ENCODE measurements around the gene BRD3. TPM values are rescaled to one million over a fixed set of nuclear protein-coding genes. Genes with fewer than 3 reads are reported as not detected.

BRD3 gene
- total RNA-seq, 1 donor from 2014 or later = 32.0 TPM

DNA sequence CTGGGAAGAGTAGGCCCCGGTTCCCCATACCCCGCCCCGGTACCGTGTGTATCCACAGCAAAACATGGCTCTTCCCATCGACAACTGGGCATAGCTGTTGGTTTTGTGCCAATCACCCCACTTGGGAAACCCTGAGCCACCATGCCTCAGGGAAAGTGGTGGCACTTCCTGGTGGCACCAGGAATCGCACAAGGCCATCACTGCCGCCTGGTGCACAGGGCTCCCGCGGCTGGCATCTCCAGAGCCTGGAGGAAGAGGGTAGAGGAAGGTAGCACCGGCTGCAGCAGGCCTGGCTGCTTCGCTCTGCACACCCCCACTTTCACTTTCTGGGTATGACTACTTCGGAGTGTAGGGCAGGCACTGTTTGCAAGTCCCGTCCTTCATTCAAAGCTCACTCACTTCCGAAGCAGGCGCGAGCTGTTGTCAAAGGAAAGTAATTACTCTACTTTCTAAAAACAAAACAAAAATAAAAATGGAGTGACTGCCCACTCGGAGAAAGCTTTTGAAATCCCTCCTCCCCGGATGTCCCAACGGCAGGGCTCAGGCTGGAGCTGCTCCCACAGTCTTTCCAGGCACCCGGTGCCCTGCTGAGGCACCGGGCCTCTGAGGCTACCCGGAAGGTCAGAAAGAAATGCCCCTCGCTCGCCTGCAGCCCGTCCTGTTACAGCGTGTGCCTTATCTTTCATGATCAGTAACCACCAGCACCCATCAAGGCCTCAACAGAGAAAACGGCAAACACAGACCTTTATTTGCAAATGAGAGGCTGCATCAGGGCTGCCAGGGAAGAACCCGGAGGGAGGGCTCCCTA, 2.0 kb downstream of the BRD3 start:
- H3K4me1 ChIP-seq = peaks cover 10 to 23% of the 10 kb centered on the region in 2 donors
- DNase-seq (ENCODE audit: low spot score in 2 of 2) = peak in 1 of 2 donors; percentile 66
- intact Hi-C loops (cut with DNase I) = no loop called here

DNA sequence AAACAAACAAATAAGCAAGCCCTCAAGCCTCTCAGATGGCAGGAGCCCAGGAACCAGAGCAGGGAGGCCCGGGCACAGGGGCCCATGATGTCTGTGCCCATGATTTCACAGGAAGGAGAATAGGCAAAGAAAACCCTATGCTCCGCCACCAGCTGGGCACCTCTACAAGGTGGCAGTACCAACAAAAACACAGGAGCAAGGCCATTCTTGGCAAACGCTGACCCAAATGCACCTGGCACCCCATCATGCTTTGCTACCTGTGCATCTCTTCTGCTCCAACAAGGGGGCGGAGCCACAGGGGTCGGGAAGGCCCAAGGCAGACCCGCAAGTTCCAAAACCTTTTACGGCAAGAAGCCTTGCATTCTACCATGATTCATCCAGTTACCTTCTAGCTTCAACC, 3.1 kb downstream of the BRD3 start:
- no peak for TF ChIP-seq CTCF (IDR thresholded peaks at IDR 0.05)
- H3K36me3 ChIP-seq = no peaks in the 10 kb centered on the region
- H3K27me3 ChIP-seq = no peaks in the 10 kb centered on the region
- H3K27ac ChIP-seq = no peak overlapping the region
- H3K4me3 ChIP-seq = no peak overlapping the region
- peak in 1 of 2 donors; percentile 49 for DNase-seq (ENCODE audit: low spot score in 2 of 2)
- H3K4me1 ChIP-seq = peaks cover 10 to 26% of the 10 kb centered on the region in 2 donors
- H3K9me3 ChIP-seq = no peaks in the 10 kb centered on the region
- intact Hi-C loops (cut with DNase I) = no loop called here

More for the DNA sequence above, 2.0 kb downstream of the BRD3 start:
- Histone ChIP-seq H3K27me3 (no peaks in the 10 kb centered on the region), H3K36me3 (no peaks in the 10 kb centered on the region), H3K4me3 (peak overlapping the region; percentile 69 to 98), H3K27ac (peak overlapping the region; percentile 38 to 76), H3K9me3 (no peaks in the 10 kb centered on the region)
- no peak for TF ChIP-seq CTCF (IDR thresholded peaks at IDR 0.05)

DNA sequence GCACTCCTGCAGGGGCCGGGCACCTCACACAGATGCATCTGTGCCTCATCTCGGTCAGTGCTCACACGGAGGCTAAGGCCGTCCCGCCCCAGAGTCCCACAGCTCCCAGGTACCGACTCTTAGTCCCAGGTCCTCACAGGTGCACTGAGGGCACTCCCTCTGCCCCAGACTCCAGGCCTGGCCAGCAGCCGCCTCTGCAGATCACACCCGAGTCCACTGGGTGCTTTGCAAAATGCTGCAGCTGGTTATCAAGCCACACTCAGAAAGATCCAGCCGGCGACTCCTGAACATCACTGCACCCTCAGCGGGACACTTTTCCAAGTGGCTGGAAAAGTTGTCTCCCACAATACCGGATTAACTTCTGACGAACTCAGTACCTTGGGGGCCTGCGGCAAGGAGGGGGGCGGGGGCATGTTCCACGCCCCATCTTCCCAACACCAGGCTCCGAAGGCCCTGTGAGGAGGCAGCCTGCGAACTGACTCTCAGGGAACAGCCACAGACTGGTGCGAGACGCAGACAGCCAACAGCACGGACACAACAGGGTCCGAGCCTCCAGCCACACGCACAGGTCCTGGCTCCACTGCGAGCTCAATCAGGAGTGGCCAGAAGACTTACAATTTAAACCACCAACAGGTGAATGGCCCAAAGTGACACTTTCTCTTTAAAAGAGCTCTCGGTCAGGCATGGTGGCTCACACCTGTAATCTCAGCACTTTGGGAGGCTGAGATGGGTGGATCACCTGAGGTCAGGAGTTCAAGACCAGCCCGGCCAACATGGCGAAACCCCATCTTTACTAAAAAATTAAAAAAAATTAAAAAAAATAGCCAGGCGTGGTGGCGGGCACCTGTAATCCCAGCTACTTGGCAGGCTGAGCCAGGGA, 4.0 kb downstream of the BRD3 start:
- Histone ChIP-seq H3K9me3 (no peaks in the 10 kb centered on the region), H3K4me3 (no peak overlapping the region), H3K27ac (no peak overlapping the region), H3K4me1 (peaks cover 10 to 32% of the 10 kb centered on the region in 2 donors), H3K36me3 (no peaks in the 10 kb centered on the region), H3K27me3 (no peaks in the 10 kb centered on the region)
- intact Hi-C loops (cut with DNase I) = no loop called here
- TF ChIP-seq CTCF (IDR thresholded peaks at IDR 0.05) = no peak
- DNase-seq (ENCODE audit: low spot score in 2 of 2) = peak in 1 of 2 donors; percentile 57

- Histone ChIP-seq H3K36me3 (no peaks in the 10 kb centered on the region), H3K4me3 (no peak overlapping the region), H3K27me3 (no peaks in the 10 kb centered on the region), H3K9me3 (no peaks in the 10 kb centered on the region), H3K27ac (no peak overlapping the region), H3K4me1 (peaks cover 10 to 32% of the 10 kb centered on the region in 2 donors)
- no peak for TF ChIP-seq CTCF (IDR thresholded peaks at IDR 0.05)
- peak in 1 of 2 donors; percentile 58 for DNase-seq (ENCODE audit: low spot score in 2 of 2)
- intact Hi-C loops (cut with DNase I) = no loop called here
These were observed 4.7 kb downstream of the BRD3 start for GRCh38 chr9:134063088-134063570.

- H3K36me3 ChIP-seq = no peaks in the 10 kb centered on the region
- H3K9me3 ChIP-seq = no peaks in the 10 kb centered on the region
- peaks cover 10 to 32% of the 10 kb centered on the region in 2 donors for H3K4me1 ChIP-seq
- DNase-seq (ENCODE audit: low spot score in 2 of 2) = peak; percentile 7 to 49
- no peak overlapping the region for H3K27ac ChIP-seq
- no peaks in the 10 kb centered on the region for H3K27me3 ChIP-seq
- no peak overlapping the region for H3K4me3 ChIP-seq
- intact Hi-C loops (cut with DNase I) = no loop called here
- TF ChIP-seq CTCF (IDR thresholded peaks at IDR 0.05) = no peak
These were observed 5.3 kb downstream of the BRD3 start for GRCh38 chr9:134062461-134063087.
